Measurements from ENCODE around the gene SPTBN1.
A peak's percentile ranks its signal among the peaks of the same experiment; 100 is the strongest.
"Not testable (repeated sequence)": the region's sequence is repeated elsewhere in the genome, so short reads cannot be mapped to it uniquely, and the experiment has no call there.

The SPTBN1 gene

DNA sequence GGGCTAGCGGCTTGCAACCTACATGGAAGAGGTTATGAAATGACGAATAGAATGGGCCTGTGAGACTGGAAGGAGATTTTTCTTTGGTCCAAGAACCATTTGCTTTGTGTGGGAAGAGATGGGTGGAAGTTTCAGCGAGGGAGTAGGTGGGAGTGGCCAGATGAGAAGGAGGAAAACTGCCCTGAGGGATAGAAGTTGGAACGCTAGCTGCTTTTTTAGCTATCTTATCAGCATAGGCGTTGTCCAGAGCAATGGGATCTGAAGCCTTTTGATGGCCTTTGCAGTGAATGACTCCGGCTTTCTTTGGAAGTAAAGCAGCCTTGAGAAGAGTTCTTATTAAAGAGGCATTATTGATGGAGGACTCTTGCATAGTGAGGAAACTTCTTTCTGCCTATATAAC lies 52.4 kb downstream of the SPTBN1 start:
- no peak for DNase-seq

DNA sequence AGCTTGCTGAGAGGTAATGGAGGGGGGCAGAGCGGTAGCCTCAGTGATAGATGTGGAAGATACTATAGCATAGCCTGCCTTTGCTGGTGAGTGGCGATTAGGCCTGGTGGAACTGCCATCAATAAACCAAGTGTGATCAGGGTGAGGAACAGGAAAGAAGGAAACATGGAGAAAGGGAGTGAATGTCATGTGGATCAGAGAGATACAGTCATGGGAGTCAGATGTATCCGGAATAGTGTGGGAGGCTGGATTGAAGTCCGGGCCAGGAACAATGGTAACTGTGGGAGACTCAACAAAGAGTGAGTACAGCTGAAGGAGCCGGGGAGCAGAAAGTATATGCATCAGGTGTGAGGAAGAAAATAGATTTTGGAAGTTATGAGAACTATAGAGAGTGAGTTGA lies 52.9 kb downstream of the SPTBN1 start:
- not testable (repeated sequence) for DNase-seq

DNA sequence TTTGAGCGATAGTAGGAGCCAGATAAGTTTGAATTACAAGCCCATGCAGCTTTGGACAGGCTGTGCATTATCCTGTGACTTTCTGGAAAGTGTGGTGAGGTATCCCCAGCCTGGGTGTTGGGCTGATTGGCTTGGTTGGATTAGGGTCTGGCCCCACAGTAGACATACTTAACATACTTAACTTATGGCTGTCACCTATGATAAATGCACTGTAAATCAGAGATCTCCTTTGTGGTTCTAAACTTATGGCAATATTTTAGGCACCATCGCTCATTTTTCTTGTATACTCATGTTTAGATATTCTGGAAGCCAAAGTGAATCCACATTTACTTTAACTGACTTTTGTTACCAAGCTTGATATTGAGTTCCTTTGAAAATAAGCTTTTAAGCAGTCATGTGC lies 54.8 kb downstream of the SPTBN1 start:
- DNase-seq: no peak

DNA sequence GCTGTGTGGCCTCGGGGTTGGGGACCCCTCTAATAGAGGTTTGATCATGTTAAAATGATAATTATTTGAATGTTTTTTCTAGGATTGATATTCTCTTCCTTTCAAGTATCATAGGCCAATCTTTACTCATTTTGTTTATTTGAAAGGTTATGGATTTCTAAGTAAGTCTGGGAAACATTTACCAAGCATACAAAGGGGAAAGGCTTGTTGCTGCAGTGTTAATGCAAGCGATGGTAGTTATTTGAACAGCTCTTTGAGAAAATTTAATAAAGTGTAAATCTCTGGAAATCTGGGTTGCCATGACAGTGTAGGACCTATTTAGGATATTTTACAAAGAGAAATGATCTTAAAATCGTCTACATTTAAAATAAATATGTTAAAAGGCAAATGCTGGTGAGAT lies 56.1 kb downstream of the SPTBN1 start:
- no peak for DNase-seq

DNA sequence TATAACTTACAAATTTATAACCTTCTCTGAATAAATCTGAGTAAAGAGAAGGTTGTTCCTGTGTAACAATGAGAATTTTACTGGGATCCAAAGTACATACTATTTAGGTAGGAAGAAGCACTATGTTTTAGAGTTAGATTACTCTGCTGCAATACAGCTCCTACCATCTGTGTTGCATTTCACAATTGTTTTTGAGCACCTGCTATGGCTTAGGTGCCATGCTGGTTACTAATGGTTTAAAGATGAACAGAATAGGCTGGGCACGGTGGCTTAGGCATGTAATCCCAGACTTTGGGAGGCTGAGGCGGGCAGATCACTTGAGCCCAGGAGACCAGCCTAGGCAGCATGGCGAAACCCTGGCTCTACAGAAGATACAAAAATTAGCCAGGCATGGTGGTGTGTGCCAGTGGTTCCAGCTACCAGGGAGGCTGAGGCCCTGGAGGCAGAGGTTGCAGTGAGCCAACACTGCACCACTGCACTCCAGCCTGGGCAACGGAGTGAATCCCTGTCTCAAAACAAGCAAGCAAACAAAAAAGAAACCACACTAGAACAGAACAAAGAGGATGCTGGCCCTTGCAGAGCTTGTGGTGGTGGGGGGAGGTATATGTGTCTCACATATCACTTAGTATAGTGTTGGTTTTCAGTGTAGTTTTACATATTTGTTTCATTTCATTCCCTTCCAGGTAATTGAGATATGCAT lies 56.7 kb downstream of the SPTBN1 start:
- DNase-seq: no peak

DNA sequence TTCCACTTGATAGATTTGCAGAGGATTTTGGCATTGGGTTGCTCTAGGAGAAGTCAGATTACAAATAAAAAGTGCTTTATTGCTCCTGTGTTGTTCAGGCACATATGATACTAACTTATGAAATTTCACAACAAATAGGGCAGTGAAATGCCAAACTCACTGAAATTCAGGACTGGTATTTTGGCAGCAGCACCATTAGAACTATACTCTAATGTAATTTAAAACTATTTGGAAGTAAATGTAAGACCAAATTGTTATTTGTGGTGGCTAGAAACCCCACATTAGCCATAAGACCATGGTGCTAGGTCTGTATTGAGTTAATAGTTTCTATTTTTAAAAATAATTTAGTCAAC lies 57.2 kb downstream of the SPTBN1 start:
- DNase-seq: no peak

DNA sequence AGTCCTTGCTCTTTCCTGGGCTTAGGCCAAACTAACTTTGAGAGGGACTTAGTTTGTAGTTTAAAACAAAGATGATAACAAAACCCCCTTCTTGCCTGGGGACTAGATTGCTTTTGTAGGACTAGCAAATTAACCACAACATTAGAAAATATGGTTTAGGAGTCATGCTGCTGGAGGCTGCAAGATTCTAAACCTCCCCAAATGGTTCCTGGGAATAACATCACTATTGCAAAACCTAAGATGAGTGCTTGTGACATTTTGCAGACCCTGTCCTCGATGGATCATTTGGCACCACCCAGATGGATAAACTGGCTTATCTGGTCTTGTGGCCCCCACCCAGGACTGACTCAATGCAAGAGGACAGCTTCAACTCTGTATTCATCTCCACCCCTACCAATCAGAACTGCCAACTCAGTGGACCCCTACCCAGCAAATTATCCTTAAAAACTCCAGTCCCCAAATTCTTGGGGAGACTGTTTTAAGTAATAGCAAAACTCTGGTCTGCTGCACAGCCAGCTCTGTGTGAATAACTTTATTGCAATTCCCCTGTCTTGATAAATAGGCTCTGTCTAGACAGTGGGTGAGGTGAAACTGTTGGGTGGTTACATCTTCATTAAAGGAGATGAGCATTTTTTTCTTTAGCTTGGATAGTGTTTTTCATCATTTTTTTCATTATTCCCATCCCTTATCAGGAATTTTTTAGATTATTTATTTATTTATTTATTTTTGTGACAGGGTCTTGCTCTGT lies 58.9 kb downstream of the SPTBN1 start:
- DNase-seq: no peak

DNA sequence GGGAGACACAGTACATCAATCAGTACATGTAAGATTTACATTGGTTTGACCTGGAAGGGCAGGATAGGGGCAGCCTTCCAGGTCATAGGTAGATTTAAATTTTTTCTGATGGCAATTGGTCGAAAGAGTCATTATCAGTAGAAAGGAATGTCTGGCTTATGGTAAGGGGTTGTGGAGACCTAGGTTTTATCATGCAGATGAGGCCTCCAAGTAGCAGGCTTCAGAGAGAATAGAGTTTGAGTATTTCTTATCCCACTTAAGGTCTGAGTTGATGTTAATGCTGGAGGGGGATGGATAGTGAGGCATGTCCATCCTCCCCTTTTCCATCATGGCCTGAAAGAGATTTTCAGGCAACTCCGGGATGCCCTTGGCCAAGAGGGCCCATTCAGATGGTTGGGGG lies 60.7 kb downstream of the SPTBN1 start:
- no peak for DNase-seq

DNA sequence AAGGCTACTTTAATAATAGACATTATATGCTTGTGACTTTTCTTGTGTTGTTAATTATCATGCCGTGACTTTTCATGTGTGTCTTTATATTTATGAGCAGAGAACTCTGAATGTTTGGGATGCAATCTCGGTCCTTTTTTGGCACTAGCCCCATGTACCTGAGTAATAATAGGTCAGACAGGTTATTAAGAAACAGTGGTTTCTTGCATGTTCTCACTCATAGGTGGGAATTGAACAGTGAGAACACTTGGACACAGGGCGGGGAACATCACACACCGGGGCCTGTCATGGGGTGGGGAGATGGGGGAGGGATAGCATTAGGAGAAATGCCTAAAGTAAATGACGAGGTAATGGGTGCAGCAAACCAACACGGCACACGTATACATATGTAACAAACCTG lies 61.9 kb downstream of the SPTBN1 start:
- not testable (repeated sequence) for DNase-seq

DNA sequence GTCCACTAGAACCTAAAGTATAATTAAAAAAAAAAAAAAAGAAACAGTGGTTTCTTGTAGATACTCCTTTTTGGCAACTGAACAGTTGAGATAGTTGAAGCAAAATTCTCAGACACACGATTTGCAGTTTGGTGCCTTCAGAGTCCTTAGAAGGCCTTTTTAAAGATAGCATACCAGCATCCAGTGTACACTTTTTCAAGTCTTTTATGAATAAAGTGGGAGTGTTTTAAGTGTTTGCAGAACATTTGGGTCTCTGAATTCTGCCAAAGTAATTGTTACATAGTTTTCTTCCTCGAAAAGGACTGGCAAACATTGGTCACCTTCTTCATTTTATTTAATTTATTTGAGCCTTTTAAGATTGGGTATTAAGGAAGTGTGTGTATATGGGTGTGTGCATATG lies 62.3 kb downstream of the SPTBN1 start:
- DNase-seq: no peak

DNA sequence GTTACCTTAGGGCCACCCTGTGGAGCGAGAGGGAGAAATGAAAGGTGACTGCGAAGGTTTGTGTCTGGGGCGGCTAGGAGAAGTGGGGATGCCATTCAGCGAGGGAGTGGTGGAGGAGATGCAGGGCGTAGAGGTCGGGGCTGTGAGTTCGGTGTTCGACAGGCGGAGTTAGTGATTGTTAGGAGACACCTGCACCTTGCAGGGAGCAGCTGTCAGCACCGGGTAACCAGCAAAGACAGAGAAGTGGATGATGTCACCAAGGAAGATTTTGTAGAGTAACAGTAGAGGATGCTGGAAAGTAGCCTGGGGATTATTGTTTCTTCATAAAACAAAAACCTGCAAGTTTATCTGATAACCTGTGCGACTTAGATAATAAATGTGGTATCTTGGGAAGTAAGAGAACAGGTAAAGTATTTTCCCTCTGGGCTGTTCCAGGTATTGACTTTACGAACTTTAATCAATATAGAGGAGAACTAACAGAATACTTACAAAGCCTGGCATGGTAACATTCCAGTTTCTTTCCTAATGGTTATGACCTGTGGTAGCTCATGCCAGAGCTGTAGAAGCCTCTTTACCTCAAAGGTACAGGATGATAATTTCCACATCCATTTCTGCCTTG lies 63.8 kb downstream of the SPTBN1 start:
- DNase-seq: no peak

DNA sequence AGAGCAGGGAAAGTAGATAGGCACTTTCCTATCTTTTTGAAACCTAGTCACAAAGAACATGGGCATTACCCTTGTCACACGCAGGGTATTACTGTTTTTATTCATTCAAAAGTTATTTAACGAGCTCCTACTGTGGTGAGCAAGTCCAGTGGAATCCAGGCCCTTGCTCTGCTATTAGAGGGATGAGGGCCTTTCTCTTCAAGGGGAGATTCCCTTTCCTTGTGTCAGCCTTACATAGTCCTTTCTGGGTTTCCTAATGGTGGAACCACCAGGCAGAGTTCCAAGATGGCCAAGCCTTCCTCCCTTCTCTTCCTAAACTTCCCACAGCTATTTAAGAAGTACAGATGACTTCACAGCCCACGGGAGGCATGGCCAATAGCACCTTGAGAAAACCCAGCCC lies 64.6 kb downstream of the SPTBN1 start:
- DNase-seq: no peak

DNA sequence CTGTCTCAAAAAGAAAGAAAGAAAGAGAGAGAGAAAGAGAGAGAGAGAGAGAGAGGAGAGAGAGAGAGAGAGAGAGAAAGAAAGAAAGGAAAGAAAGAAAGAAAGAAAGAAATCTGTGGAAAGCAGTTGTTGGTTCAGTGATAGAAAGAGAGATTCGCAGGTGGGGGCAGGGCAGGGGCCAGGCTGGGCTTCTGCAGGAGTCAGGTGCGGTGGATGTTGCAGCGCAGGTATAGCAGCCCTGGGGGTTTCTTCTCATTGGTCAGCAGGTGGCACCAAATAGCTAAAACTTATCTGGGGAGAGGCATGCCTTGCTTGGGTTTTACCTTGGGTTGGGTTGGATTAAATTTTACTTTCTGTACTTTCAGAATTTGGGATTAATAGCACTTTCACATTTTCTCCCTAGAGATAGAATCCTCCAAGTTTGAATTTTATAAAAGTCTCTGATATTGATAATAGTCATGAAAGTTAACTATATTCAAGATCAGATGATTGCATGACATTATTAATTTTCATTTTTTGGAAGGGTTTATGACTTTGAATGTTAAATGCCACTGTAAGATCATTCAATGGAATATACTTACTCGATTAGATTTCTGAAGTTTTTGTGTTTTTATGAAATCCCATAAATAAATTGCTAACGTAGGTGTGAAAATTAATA lies 66.6 kb downstream of the SPTBN1 start:
- peak; percentile 30 for DNase-seq

DNA sequence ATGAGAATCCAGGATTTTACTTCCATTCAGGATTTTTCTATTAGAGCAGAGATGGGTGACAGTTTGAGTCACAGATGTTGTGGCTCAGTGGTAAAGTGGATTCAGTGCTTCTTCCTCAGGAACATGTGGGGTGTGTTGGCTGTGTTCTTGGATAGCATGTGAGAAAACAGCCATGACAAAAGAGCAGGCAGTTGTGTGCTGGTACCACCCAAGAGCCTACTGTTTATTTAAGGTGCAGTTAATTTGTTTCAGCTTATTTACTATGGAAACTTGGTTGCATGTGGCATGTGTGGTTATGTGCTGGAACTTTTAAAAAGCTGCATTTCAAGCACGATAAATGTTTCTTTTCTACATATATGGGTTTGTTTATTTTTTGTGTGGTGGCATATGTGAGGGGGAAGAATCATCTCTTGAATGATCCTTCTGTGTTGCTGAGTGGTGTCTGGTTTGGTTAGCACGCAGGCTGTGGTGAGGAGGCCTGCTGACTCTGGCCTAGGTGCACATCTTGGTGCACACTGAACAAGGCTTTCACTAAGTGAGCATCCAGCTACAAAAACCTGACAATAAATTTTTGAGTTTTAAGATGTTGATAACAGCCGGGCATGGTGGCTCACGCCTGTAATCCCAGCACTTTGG lies 67.3 kb downstream of the SPTBN1 start:
- no peak for DNase-seq

DNA sequence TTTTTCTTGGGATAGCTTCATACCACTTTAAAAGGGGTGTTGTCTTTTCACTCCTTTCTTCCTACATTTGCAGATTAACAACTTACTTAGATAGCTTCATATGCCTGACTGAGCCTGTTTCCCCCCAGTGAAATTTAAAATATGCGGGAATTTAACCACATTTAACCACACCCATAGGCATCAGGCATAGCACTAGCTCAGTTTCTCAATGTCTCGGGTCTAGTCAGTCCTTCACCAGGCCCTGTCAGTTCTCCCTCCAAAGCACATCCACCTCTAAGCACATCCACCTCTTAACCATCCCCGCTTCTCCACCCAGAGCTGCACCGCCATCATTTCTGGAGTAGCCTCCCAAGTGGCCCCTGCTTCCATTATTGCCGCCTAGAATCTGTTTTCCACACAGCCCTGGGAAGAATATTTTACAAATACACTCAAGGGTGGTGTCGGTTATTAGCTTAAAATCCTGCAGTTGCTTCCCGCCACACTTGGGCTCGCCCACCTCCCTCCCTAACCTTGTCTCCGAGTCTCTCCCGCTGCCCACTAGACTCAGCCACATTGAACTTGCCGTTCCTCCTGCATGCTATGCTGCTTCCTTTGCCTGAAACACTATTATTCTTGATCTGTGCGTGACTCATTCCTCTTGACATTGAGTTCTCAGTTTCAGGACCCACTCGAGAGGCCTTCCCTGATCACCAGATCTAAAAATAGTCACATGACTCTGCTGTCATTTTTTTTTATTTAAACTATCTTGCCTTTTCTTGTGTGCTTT lies 68.3 kb downstream of the SPTBN1 start:
- DNase-seq: peak; percentile 9

DNA sequence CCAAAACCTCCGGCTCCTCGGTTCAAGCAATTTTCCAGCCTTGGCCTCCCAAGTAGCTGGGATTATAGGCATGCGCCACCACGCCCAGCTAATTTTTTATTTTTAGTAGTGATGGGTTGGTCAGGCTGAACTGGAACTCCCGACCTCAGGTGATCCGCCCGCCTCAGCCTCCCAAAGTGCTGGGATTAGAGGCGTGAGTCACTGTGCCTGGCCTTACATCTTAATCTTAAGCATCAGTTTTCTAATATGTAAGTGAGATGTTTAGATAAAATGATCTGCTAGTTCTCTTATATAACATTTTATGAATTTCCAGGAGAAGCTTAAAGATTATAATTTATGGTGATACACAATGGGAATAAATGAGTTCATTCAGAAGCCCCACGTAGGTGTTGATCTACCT lies 69.2 kb downstream of the SPTBN1 start:
- DNase-seq: no peak

DNA sequence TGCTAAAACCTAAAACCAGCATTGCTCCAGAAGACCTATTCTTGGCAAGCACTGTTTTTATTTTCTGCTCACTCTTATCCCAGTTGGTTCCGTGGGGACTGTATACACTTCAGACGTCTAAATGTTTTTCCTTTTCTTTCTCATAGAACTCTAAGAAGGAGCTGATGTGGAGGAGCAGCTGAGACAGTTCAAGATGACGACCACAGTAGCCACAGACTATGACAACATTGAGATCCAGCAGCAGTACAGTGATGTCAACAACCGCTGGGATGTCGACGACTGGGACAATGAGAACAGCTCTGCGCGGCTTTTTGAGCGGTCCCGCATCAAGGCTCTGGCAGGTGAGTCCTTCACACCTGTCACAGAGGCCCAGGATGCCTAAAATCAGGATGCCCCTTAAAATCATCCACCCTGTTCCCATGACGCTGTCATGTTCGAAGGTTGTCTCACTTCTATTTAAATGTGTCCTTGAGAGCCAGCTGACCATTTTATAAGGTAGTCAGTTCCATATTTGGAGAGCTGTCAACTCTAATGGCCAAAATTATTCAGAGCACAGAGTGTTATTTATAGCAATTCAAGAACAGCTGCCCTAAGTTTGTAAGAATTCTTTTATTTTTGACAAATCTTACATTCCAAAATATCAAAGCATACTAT lies 70.2 kb downstream of the SPTBN1 start:
- DNase-seq: no peak

DNA sequence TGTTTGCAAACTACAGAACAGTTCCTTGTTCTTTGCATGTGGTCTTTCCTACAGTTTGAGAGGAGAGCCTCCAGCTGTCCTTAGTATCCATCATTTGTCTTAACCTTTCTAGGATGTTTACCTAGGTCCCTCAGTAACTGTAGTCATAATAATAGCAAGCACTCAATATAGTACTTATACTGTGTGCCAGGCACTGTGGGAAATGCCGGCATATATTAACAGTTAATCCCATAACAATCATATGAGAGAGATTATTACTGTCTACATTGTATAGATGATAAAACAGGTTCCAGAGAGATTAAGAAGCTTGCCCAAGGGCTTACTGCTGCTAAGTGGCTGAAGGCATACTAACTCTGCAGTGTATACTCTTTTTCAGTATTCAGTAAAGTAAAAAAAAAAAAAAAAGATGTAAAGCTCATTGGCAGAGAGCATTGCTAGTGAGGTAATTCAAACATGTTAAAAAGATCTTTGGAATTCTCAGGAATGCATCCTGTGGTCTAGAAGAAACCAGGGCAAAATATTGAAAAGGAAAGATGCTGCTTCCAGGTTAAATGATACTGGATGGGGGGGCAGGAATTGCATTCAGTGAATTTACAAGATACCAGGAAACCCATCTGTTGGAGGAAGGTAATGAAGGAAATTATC lies 72.3 kb downstream of the SPTBN1 start:
- DNase-seq: no peak

DNA sequence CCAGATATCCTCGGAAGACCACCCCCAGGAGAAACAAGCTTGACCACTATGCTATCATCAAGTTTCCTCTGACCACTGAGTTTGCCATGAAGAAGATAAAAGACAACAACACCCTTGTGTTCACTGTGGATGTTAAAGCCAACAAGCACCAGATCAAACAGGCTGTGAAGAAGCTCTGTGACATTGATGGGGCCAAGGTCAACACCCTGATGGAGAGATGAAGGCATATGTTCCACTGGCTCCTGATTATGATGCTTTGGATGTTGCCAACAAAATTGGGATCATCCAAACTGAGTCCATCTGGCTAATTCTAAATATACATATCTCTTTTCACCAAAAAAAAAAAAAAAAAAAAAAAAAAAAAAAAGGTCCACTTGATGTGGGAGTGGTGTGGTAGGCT lies 73.4 kb downstream of the SPTBN1 start:
- DNase-seq: not testable (repeated sequence)

DNA sequence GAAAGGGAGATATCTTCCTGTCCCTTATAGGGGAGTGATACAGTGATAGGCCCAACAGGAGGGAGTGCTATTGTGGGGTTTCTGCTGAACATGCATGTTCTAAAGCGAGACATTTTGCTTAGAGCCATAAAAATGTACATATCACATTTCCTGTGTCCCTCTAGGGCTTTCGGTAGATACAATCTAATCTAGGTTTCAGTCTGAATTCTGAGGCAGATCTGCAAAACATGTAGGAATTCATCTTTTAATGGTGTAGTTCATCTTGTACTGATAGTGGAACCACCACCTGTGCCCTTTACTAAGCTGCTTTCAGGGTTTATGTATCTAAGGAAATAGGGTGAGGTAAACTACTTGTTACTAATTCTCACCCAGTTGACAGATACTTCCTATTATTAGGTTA lies 73.8 kb downstream of the SPTBN1 start:
- no peak for DNase-seq

DNA sequence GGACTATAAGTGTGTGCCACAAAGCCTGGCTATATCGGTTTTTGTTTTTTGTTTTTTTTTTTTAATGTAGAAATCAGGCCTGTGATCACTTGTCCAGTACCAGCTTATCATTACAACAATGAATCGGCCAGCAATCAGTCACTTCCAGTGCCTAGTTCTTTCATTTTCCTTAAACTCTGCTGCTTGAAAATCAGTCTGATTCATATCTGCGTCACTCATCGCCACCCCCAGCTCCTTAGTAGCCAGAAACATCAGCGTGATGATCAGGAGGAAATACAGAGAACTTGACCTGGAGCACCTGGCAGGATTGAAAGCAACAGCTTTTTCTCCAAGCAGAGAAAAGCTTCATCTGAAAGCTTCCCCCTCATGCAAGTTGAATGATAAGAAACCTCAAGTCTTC lies 75.4 kb downstream of the SPTBN1 start:
- DNase-seq: no peak

DNA sequence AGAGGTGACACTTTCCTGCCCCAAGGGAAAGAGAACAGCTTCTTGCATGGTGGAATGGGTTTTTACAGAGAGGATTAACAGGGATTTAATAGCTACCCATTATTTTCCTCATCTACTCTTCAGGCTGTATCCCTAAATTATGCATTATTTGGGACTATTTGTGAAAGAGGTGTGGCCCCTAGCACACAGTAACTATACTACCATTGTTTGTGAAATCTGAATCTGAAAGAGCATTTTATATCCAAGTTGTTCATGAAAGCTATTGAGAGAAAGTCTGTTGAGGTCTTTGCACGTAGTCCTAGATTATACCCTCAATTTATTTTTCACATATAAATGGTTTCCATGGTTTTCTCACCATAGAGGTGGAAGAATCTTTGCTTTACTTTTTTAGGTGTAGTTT lies 78.1 kb downstream of the SPTBN1 start:
- DNase-seq: no peak

Measured in stimulated activated naive CD4-positive, alpha-beta T cell treated with Interleukin-2 at 50 U/mL for 16 hours (primary cell).